Stimulated activated CD8-positive, alpha-beta memory T cell treated with anti-CD3 and anti-CD28 coated beads, Interleukin-12 subunit alpha, Interleukin-12 subunit beta, amount 100 ng/mL, for 24 hours (primary cell): ENCODE results near the gene VSTM4.

Experiments
- DNase-seq: peaks from one replicate; pipeline ENCODE4 v3.0.0-alpha.2; 2020; ENCODE audit errors: extremely low read depth

The VSTM4 gene

DNA sequence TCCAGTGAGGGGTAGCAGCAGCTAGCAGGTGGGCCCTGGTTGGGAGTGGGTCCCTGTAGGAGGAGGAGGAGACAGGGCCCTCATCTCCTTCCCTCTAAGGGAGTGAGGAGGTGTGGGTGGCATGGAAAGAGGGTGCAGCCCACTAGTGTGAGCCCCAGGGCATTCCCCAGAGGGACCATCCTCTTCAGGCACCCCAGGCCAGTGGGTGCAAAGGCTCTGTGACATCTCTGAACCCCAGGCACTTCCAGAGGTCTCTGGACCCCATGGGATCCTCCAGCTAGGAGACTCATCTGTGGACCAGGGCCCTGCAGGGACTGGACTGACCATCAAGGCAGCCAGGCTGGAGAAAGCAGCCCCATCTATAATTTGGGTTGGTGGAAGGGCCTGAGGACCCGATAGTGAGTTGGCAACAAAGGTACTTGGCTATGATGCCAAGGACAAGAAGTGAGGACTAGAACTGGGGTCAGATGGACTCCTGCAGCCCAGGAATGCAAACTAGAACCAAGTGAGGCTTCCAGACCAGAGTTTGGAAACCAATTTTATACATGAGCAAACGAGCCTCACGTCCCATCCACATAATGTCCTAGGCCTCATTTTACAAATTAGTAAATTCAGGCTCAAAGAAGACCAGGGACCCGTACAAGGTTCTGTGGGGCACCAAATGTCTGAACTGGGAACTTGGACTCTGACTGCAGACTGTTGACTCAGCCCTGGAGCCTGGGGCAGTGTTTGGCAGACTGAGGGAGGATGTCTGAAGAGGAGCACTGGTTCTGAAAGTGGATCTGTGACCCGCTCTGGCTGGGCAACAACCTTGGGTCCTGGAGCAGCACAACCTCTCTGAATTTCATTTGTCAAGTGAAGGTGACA is 1.4 kb upstream of the VSTM4 start:
- no peak for DNase-seq

DNA sequence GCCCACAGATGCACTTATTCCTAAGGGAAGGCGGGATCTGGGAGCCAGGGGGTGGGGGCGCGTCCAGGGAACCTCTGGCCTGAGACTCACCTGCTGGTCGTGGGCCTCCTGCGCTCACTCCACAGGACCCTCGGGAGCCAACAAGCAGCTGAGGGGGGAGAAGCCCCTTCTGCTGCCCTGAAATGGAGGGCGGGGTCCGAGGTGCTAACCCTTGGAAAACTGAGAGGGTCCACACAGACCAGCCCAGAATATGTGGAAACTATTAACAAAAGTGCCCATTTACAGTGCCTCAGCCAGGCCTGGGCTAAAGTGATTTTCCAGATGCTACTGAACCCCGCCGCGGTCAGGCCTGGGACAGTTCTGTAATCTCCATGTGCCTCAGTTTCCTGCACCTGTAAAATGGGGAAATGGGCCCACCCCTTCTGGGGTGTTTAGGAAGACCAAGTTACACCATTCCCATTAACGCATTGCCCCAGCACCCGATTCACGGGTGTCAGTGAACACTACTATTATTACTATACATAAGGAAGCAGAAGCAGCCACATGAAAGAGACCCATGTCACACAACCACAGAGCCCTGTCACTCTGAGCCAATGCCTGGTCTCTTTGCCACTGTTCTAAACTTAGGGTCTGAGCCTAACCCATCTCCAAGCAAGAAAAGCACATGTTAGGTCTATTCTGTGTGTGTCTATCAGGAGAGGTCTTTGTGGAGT is 630 bp upstream of the VSTM4 start:
- DNase-seq, result no peak

DNA sequence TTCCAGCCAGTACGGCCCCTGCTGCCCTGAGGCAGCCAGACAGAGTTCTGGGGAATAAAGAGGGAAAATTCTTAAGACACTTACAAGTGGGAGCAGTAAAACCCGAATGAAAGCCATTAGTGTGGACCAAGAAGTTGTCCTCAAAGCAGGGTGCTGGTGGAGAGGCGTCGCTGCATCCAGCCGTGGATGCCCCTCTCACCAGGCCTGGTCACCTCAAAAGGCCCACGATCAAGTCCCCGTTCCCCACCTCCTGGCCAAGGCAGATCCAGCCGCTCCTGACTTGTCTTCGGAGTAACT is 656 bp downstream of the VSTM4 start:
- no peak for DNase-seq

DNA sequence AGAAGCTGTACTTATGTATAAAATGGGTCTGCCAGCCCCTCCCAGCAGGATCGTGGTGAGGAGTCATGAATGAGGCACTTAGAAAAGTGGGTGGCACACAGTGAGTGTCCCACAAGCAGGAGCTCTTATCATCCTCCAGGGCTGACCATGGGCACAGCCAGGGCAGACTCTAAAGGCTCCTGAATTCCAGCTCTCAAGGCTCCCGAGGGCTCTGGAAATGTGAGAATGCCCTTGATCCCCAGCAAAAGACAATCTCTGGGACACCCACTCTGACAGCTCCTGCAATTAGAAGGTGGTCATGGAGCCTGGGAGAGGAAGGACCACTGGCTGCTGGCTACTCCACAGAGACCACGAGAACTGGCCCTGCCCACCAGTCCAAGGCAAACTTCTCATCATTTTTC is 1.6 kb downstream of the VSTM4 start:
- no peak for DNase-seq

DNA sequence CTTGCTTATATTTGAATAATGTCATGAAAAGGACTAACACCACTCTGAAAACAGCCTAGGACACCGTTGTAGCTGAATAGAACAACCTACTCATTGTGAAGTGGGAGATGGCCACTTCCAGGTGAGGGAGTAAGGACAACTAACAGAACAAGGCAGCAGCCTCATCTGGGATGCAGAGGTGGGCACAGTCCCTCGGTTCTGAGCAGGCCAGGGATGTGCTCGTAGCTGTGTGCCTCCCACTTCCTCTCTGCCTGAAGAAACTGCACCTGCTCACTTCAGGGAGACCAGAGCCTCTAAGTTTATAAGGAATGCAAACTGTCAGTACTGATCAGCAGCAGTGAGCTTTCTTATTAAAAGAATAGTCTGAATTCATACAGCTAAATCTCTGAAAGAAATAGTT is 2.5 kb downstream of the VSTM4 start:
- DNase-seq, result no peak

DNA sequence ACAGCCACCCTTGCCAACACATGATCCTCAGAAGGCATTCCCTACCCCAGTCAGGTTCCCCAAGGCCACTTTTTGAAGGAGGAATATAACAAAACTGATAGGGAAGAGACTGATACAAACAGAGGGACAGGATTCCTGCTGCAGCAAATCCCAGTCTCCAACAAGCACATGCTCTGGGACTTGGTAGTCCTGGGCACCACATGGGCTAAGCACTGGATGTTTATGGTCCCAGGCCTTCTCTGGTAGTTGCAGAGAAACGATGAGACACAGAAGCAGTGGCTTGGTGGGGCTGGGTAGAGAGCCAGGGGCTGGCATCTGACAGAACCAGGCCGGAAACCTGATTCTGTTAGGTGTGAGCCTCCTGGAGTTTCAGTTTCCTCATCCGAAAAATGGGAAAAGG is 3.2 kb downstream of the VSTM4 start:
- no peak for DNase-seq

DNA sequence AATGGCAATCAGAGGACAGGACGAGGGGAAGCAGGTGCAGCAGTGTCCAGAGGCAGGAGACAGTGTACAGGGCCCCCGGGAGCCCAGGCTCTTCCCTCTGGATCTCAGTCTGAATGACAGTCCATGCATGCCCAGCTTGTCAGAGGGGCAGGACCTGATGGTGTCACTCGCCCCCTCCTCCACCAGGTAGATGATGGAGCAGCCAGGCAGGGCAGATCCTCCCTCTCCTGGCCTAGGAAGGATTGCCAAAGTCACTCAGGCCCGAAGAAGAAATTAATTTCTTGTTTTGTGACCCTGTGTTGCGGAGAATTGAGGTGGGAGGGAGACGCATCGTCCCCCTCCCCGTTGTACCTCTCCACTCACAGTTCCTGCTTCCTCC is 4.0 kb downstream of the VSTM4 start:
- DNase-seq, result no peak

DNA sequence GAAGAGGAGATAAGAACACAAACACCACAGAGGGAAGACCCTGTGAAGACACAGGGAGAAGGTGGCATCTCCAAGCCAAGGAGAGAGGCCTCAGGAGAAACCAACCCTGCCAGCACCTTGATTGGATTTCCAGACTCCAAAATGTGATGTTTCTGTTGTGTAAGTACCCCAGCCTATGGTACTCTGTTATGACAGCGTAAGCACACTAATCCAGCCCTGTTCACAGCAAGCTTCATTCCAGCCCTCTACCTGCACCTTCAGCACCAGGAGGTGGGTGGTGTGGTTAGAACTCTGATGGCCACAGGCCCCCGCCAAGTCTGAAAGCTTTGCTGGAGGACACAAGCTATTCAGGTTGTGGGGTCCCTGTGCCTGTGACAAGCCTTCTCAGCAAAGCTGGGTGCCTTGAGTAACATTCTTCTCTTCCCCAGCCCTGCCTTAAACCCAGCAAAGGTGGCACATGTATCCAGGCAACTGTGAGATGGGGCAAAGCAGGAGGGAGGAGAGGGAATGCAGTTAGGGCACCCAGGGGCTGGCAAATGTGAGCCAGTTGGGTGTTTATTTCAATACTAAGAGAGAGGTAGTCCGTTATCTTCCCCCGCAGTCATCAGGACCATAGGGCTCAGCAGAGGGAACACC is 4.5 kb downstream of the VSTM4 start:
- no peak for DNase-seq

DNA sequence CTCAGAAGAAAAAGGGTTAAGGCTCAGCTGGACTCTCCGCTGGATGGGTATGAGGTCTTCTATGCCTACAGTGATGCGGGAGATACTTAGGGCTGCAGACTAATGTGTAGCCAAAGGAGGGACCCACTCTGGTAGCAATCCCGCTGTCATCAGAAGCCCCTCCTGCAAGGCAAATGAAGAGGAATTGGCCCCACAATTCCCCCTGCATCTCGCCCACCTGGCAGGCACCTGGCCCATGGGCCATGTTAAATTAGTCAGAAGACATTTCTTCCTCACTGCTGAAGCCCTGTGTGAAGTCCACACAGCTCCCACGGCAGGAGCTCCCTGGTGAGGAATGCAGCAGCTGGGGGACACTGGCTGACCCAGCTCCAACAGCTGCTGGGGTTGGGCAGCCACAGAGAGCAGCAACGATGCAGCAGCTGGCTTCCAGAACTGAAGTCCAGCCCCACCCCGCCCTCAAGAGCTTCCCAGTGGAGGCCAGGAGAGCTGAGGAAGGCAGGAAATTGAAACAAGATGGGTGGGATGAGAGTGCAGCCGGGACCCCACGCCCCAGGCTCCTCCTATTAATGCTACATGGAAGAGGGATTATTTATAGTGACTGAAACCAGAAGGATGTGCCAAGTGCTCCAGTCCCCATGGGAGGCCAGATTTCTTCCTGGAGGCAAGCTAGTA is 5.5 kb downstream of the VSTM4 start:
- DNase-seq, result no peak

DNA sequence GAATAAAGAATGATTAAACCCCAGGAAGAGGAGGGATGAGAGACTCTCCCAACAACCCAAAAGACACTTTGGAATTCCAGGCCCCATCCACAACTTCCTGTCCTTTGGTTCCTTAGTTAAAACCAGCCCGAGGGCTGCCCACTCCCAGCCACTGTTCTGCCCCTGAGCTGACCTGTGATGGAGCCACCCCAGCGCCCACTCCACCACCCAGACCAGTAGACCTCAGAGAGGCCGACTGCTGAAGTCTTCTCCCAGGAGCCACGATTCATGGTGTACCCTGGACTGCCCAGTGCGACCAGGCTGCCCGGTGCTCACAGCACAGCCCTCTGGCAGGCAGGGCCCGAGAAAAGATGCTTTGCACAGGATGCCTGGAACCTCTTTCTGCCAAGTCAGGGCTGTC is 6.7 kb downstream of the VSTM4 start:
- DNase-seq, result no peak

DNA sequence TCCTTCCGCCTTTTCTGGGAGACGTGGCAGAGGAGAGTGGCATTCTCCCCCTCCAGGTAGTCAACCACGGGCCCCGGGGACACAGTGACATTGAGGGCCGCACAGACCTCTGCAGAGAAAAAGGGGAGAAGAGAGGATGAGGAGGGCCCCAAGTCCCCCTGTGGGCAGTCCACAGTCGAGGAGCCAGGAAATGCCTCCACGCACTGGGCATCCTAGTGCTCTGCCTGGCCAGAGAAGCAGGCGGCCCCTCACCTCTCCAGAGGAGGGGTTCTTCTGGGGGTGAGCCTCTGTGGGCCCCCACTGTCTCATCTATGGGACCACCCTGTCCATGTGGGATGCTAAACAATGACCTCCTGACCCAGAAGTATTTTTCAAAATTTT is 7.4 kb downstream of the VSTM4 start:
- no peak for DNase-seq

DNA sequence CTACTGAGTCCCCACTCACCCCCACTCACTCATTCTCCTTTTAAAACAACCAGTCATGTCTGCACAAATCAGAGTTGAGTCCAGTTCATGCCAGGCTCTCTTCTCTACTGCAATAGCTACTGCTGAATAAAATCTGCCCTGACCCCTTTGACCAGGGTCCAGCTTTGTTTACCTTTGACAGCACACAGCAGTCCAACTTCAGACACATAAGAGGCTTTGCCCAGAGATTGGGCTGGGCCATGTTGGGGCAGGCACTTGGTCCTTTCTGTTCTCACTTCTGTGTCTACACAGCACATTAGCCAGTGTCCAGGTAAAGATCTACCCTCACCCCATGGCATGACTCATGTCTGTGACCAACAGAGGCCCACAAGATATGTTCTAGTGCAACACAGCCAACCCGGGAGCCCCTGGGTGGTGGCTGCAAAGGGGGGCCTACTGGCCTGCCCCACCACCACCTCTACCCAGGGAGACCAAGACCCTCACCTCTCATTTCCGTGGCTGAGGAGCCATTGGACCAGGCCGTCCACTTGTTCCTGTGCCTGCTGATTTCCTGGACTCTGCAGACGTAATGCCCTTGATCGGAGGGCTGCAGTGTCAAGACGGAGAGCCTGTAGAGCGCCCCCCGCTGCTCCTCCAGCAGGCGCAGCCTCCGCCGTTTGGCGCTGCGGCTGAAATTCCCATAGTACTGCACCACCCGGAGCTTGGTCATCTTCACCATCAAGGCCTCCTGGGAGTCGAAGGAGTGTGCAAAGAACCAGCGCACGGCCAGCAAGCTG is 8.0 kb downstream of the VSTM4 start:
- DNase-seq, result no peak

DNA sequence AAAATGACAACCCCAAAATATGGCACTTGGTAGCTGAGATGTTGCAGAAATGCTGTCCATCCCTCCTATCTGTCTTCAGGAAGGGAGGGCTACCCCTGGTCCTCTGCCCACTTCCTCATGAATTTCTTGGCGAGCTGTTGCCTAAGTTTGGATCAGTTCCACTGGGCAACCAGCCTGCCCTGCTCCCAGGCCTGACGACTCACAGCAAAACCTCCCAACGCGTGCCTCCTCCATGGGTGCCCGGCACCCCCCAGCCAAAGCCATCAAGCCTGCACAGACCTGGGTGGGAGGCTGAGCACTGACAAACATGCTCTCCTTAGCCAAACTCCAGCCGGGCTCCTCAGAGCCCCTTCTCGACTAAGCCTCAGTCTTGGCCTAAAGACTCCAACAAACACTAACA is 8.9 kb downstream of the VSTM4 start:
- DNase-seq, result no peak

DNA sequence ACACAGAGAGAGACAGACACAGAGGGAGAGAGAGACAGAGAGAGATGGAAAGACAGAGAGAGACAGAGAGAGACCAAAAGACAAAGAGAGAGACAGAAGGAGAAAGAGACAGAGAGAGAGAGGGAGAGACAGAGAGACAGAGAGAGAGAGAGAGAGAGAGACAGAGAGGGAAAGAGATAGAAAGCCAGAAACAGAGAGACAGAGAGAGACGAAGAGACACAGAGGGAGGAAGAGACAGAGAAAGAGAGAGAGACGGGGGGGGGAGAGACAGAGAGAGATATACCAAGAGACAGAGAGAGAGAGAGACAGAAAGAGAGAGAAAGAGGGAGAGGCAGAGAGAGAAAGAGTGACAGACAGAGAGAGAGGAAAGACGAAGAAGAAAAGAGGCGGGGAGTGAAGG is 10.2 kb downstream of the VSTM4 start:
- DNase-seq, result no peak

DNA sequence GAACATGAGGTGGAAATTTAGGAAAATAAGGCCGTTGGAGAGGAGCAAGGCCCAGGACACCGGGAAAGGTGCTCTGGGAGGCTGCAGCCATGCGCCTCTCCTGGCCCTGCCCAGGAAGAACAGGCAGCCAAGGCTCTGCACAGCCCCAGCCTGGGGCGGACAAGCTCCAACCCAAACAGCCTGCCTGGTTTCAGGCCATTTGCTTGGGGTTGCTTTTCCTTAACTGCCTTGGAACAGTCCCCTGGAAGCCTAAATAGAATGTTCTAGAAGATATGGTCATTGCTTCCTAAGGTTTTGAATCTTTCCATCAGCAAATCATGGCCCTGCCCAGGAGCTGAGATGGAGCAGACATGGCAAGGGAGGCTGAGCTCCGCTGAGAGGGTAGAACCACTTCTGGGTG is 11.0 kb downstream of the VSTM4 start:
- no peak for DNase-seq

DNA sequence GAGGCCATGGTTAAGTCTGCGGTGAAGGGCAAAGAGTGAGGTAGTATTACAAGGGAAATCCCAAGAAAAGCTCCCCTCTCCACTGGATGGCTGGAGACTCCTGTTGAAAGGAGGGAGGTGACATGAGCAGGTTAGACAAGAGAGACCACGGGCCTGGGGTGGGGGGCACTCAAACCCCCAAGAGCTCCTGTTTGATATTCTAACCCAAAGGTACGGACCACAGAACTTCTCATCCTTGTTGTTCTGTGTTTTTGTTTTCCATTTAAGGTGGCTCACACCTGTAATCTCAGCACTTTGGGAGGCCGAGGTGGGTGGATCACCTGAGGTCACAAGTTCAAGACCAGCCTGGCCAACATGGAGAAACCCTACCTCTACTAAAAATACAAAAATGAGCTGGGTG is 11.6 kb downstream of the VSTM4 start:
- DNase-seq, result no peak

DNA sequence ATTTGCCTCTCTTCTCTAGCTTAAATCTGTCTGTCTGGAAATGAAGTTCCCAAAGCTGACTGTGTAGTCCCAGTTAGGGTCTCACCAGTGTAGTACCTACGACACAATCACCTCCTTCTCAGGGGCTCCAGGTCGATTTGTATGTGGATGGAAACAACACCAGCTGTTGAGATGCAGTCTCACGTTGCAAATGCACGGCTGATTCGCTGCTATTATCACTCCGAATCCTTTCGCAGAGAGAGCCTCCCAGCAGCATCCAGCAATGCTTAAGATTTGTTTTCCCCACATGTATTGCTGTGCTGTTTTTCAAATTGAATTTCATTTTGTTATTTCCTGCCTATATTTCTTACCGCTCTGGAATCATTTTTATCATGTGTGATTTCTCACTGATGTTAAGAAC is 16.3 kb downstream of the VSTM4 start:
- DNase-seq, result no peak

DNA sequence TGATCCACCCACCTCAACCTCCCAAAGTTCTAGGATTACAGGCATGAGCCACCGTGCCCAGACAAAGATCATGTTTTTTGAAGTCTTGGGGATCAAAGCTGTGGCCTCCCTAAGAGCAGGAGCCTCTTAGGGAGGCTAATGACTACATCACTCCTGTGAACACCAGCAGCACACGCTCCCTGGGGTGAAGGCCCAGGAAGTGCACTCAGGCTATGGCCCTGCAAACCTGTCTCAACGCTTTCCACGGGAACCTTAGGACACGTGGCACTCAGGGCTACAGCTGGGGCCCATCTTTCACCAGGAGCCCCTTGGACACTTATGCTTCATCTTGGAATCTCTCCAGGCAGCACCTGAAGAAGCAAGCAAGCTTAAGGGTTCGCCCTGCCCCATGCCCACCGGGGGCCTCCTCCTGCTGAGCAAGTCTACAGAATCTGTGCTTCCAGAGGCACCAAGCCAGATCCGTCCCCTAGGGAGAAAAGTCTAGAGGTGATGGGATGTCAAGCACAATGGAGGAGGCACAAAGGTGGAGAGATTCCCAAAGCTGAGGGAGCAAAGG is 18.4 kb downstream of the VSTM4 start:
- DNase-seq, result no peak

DNA sequence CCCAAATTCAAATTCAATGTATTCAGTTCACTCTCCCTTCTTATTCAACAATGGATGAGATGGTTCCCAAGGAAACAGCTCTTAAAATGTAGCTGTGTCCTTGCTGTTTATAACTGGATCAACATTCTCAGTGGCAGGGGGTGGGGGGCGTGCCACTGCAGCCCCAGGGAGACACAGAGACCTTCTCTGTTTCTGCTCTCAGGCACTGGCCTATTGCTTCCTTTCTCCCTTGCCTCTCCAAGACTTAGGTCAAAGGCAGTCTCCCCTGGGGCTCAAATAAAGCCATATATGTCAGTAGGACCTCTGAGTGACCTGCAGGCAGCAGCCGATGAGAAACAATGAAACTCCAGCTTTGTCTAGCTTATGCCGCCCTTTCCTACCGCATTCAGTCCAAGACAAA is 20.7 kb downstream of the VSTM4 start:
- DNase-seq, result no peak

DNA sequence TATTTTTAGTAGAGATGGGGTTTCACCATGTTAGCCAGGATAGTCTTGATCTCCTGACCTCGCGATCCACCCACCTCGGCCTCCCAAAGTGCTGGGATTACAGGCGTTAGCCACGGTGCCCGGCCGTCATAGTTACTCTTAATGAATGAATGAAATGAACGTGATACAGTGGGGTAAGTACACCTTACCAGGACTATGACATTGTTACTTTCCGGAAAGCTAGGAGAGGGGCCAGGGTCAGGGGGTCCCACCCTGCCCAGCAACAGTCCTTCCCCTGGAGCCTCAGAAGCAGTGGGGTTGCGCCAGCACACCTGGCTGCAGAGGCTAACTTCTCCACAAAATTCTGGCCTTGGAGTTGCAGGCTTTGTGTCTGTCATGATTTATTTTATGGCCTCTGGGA is 21.4 kb downstream of the VSTM4 start:
- no peak for DNase-seq

DNA sequence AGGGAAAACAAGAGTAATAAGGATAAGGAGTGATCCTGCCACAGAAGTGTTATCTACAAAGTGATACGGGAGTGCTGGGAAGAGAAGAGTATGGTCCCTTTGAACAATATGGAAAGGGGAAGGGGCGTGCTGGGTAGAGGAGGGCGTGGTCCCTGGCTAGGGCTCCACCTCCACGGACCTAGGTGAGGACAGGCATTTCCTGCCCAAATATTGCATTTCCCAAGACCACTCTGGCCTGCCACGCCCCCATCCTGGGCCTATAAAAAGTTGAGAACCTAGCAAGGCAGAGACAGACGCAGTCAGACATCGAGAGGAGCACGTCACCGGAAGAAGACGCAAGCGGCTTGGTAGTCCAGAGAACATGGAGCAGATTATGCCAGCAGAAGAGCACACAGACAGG is 22.8 kb downstream of the VSTM4 start:
- no peak for DNase-seq
